Astrocyte of the hippocampus (primary cell): Measurements from ENCODE around the gene HOXD8.

Source experiments
- DNase-seq: peaks from one replicate; pipeline ENCODE4 v3.0.0; 2011; ENCODE audit warnings: low read depth, low spot score

HOXD8 gene

DNA sequence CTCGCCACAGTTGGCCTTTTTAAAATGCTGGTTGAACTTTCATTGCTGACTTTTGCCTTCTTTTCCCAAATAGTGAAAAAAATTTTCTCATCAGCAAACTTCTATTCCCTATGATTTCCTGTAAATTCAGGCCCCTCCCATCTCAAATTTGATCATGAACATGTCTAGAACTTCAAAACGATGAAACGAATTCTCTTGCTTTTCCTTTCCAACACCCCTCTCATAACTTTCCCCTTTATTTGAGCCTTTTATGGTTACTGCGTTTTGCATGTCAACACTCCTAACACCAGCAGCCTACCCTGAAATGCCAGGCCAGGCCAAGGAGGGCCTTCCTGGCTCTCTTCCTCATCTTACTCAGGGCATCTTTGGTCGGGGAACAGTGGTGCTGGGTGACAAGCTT, 38.6 kb upstream of the HOXD8 start:
- DNase-seq, result no peak

- no peak for DNase-seq
Observed at GRCh38 chr2:176091329-176092258, 37.9 kb upstream of the HOXD8 start.

- DNase-seq, result no peak
Observed at GRCh38 chr2:176092270-176093144, 37.0 kb upstream of the HOXD8 start, which contains the start of gene HOXD13. Gene HOXD13 (plus strand): TSS chr2:176092721. CDS start chr2:176092891, 170 bp downstream.

GRCh38 chr2:176093145-176093897, 36.2 kb upstream of the HOXD8 start:
- no peak for DNase-seq

GRCh38 chr2:176093898-176094249, 35.6 kb upstream of the HOXD8 start:
- DNase-seq, result no peak

- no peak for DNase-seq
Observed at GRCh38 chr2:176094349-176094748, 35.2 kb upstream of the HOXD8 start.

- no peak for DNase-seq
Observed at GRCh38 chr2:176095421-176095820, 34.1 kb upstream of the HOXD8 start.

DNA sequence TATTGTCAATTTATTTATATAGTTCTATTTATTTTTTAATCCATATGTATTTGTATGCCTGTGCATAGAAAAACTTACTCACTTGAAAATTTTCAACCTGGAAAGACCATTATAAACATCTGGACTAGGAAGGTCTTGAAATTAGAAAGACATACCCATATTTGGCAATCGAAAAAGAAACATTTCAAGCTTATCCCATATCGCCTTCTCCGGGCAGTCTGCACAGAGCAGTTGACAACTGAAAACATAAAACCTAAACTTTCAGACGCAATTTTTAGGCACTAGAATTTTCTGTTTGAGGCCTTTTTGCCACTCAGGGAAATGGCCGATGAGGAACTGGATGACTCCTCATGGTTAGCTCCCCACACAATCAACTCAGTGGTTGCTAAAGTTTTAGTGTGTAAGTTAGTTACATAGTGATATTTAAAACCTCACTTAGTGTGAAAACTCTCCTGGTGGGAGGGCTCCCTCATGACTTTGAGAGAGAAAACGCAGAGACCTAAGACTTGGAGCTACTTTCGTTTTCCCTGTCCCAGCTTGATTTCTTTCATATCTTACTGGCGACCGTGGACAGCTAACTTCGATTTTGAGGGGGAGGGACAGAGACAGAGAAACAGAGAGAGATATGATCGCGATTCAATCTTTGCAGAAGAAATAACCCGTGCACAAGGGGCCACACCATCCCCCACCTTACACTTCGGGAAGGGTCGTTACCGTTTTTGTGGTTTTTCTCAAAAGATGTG, 33.1 kb upstream of the HOXD8 start:
- DNase-seq, result no peak

GRCh38 chr2:176096986-176097819, 32.3 kb upstream of the HOXD8 start:
- peak; percentile 80 for DNase-seq

GRCh38 chr2:176097820-176098365, 31.6 kb upstream of the HOXD8 start:
- no peak for DNase-seq

DNA sequence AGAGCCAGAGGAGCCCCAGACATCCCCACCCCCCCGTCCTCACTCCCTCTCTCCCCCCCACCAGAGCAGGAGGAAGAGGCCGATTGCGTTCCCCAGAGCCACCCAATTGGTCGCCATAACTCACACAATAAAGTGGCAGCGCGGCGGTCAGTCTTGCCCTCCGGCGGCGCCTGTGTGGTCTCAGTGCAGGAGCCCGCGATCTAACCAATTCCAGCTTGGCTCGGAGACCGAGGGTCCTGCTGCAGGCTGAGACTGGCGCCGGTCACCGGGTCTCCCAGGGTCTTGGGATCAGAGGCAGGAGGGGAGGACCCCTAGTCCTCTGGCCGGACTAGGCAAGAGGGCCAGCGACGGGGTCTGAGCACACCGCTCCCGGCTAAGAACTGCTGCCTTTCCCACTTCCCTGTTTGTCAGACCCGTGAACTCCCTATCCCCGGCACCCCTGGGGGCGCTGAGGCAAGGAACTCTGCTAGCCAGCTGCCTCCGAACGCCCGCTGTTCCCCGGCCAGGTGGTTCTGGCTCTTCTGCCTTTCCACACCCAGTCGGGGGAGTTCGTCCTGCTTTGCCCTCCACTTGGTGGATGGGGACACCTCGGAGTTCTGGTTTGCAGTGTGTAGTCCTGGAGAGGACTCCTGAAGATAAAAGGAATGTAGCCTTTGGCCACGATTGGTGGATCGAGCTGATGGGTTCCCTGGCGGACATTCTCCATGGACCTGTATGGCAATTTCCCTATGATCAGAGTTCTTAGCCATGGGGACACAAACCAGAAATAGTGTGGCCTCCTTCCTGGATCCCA, 30.9 kb upstream of the HOXD8 start:
- DNase-seq, result no peak

DNA sequence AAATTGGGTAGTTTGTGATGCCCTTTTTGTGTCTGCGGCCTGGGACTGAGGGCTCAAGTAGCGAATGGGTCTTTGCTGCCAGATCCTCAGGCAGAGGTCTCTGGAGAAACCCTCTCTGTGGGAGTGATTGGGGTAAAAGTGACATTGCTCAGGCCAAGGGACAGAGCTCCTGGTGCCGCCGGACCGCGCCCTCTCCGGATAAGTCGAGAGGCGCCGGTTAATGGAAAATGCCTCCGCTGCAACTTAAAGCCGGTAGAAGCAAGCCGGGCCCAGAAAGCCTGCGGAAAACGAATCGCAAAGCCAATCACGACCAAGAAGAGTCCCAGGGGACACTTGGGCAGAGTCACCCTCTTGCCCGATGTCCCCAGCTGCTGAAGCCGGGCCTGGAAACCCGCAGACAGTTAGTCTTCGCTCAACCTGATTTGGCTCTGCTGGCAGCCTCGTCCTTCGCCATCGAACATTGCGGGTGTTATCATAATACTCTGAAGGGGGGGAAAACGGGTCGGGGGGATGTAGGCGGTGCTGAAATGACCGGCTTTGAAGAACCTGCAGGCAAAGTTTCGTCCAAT, 30.3 kb upstream of the HOXD8 start:
- no peak for DNase-seq

GRCh38 chr2:176099728-176100546, 29.6 kb upstream of the HOXD8 start, which contains the start of gene HOXD12:
Gene HOXD12 (plus strand): TSS chr2:176099795. CDS start chr2:176099802, 7 bp downstream.
- DNase-seq, result no peak

- no peak for DNase-seq
Observed at GRCh38 chr2:176100547-176101140, 28.9 kb upstream of the HOXD8 start.

- no peak for DNase-seq
Observed at GRCh38 chr2:176101216-176101830, 28.2 kb upstream of the HOXD8 start.

DNA sequence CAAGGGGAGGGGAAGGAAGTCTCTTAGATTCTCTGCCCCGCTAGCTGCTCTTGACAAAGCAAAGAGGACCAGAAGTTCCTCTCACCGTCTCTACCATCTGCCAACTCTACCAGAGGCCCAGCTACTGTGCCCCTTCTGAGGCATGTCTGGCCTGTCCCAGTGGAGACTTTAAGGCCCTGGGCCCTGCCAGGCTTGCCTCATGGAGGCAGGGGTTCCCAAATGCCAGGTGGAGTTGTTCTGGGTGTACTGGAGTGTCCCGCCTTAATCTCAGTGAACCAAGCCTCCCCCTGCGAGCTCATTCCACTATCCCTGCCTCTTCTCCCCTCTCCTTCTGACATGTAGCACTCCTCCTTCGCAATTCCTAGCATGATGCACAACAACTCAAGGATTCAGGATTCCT, 27.7 kb upstream of the HOXD8 start:
- no peak for DNase-seq
